IPS-15b (cell line): ENCODE measurements around the gene ATF6.
"Not testable (repeated sequence)": the region's sequence is repeated elsewhere in the genome, so short reads cannot be mapped to it uniquely, and the experiment has no call there.

ENCODE experiments used
- H3K27me3 ChIP-seq: one replicate; pipeline ENCODE4 v1.6.1; 2013; ENCODE audit warnings: low read length; ENCODE audit not compliant: control insufficient read depth, insufficient read depth
- H3K36me3 ChIP-seq: one replicate; pipeline ENCODE4 v1.6.1; 2013; ENCODE audit warnings: low read length; ENCODE audit not compliant: control insufficient read depth, insufficient read depth
- H3K4me1 ChIP-seq: one replicate; pipeline ENCODE4 v1.6.1; 2013; ENCODE audit warnings: mild to moderate bottlenecking, low read length; ENCODE audit not compliant: control insufficient read depth, insufficient read depth
- H3K4me3 ChIP-seq: one replicate; pipeline ENCODE4 v1.5.1; 2013; ENCODE audit warnings: low read depth, low read length
- H3K9ac ChIP-seq: one replicate; pipeline ENCODE4 v1.6.1; 2013; ENCODE audit warnings: low read depth, mild to moderate bottlenecking, low read length
- H3K9me3 ChIP-seq: one replicate; pipeline ENCODE4 v1.6.1; 2013; ENCODE audit warnings: mild to moderate bottlenecking, low read length; ENCODE audit not compliant: control insufficient read depth, insufficient read depth

Gene ATF6

DNA sequence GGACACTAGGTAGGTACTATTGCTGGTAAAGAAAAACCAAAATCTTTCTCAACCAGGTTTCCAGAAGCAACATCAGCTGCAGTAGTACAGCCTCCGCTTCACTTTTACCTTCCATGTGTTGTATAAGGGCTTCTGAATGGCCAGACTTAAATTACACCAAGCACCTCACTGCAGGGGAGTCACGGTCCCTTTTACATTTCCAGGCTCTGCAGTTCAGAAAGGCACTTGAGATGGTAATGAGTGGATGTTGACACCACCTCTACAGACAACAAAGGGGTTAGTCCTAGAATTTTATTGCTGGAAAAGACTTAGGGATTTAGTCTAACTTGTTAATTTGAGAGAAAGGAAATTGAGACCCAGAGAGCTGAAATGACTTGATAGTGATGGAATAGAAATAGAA lies 28.5 kb upstream of the ATF6 start:
- Histone ChIP-seq H3K36me3 (no peaks in the 10 kb centered on the region), H3K4me1 (peaks cover 23% of the 10 kb centered on the region), H3K4me3 (no peak overlapping the region), H3K9me3 (no peaks in the 10 kb centered on the region), H3K9ac (no peak overlapping the region), H3K27me3 (no peaks in the 10 kb centered on the region)

GRCh38 chr1:161738627-161739287 lies 27.4 kb upstream of the ATF6 start:
- no peaks in the 10 kb centered on the region for H3K9me3 ChIP-seq
- H3K9ac ChIP-seq, result no peak overlapping the region
- no peaks in the 10 kb centered on the region for H3K27me3 ChIP-seq
- no peak overlapping the region for H3K4me3 ChIP-seq
- H3K4me1 ChIP-seq, result peaks cover 23% of the 10 kb centered on the region
- H3K36me3 ChIP-seq, result no peaks in the 10 kb centered on the region

DNA sequence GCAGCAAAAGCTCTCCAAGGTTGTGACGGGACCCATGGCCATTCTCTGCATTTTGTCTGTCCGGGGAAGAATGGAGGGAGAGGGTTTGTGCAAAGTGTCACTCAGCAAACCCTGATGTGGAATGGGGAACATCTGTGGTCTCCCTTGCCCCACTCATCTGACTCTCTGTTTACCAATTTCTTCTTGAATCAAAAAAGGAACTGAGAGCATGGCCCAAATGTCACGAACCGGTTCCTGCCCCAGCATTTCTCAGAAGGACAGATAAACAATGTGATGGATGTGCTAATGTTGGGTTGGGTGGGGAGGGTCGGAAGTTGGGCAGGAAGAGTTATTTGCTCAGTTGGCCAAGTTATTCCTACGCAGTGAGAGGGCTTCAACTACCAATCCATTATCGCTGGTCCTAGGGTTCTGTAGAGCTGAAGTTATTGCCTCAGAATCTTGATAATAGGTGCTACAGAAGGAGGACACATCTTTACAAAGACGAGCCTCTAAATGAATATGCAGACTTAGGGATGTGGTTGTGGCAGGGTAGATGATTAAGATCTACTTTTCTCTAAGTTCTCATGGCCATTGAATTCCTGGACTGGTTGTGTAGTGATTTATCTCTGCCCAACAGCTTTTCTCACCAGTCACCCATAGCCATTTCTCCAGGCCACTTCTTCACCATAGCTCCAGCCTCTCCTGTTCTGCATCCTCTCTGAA lies 26.1 kb upstream of the ATF6 start:
- Histone ChIP-seq H3K9ac (no peak overlapping the region), H3K4me3 (no peak overlapping the region), H3K36me3 (no peaks in the 10 kb centered on the region), H3K4me1 (peaks cover 23% of the 10 kb centered on the region), H3K9me3 (no peaks in the 10 kb centered on the region), H3K27me3 (no peaks in the 10 kb centered on the region)

GRCh38 chr1:161740921-161741320 lies 25.2 kb upstream of the ATF6 start:
- Histone ChIP-seq H3K27me3 (no peaks in the 10 kb centered on the region), H3K9me3 (no peaks in the 10 kb centered on the region), H3K4me3 (no peak overlapping the region), H3K36me3 (no peaks in the 10 kb centered on the region), H3K9ac (no peak overlapping the region), H3K4me1 (peaks cover 21% of the 10 kb centered on the region)

DNA sequence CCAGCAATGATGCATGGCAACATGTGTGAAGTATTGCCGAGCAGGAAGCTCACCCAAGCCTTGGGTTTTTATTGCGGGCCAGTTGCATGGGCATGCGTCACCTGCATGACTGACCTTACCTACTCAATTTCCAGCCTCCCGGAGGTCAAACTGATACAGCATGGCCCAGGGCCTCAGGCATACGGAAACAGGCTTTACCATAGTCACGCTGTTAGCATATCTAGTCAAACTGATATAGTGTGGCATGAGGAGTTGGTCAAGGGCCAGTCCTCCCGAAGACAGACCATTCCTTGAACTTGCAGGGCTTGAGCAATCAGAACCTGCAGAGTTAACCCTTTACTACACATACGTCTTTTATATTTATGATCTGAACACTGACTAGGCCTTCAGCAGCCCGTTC lies 22.9 kb upstream of the ATF6 start:
- no peak overlapping the region for H3K4me3 ChIP-seq
- no peaks in the 10 kb centered on the region for H3K27me3 ChIP-seq
- H3K9me3 ChIP-seq, result no peaks in the 10 kb centered on the region
- no peaks in the 10 kb centered on the region for H3K36me3 ChIP-seq
- H3K4me1 ChIP-seq, result peaks cover 3% of the 10 kb centered on the region
- no peak overlapping the region for H3K9ac ChIP-seq

DNA sequence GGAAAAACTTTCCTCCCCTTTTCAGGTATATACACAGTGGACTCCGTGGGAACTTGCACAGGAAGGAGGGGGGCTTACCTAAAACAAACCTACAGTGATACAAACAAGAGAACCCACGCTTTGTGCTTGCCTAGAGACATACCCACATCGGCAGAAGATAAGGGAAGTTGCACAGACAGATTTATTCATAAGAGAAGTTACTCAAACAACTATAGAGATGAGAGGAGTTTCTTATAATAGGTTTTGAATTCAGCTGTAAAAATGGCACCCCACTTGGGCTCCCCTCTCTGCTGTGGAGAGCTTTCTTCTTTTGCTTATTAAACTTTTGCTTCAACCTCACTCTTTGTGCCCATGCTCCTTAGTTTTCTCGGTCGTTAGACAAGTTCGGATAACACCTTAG lies 18.3 kb upstream of the ATF6 start:
- Histone ChIP-seq H3K4me3 (no peak overlapping the region), H3K9me3 (no peaks in the 10 kb centered on the region), H3K4me1 (no peaks in the 10 kb centered on the region), H3K9ac (no peak overlapping the region), H3K36me3 (peaks cover 2% of the 10 kb centered on the region), H3K27me3 (no peaks in the 10 kb centered on the region)

DNA sequence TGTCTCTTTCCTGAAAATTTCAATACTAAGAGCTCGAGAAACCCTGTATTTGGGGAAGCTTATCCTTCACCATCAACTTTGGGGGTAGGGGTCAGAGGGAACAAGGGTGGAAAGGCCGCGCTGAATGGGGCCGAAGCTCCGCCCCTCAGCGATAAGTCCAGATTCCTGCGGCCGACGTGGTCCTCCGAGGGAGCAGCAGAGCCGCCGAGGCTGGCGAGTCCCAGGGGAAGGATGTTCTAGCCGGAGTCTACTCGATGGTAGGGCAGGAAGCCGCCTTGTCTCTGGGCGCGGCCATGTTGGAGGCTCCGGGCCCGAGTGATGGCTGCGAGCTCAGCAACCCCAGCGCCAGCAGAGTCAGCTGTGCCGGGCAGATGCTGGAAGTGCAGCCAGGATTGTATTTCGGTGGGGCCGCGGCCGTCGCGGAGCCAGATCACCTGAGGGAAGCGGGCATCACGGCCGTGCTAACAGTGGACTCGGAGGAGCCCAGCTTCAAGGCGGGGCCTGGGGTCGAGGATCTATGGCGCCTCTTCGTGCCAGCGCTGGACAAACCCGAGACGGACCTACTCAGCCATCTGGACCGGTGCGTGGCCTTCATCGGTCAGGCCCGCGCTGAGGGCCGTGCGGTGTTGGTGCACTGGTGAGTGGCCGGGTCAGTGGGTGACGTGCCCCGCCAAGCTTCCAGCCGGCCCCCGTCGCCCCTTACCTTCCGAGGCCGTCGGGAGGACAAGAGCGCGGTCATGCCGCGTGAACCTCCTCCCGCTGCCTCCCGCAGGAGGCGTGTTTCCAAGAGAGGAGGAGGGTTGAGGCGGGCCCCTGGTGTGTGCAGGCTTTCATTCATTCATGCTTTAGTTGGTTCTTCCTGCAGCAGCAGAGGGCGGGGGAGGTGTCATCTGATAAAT lies 16.4 kb upstream of the ATF6 start, which contains the start of gene DUSP12:
Gene DUSP12, plus strand, starts transcription at position 278 of the 899 bp plus-strand sequence. Its CDS starts 16 bp downstream, at position 294.
- Histone ChIP-seq H3K9me3 (no peaks in the 10 kb centered on the region), H3K36me3 (peaks cover 2% of the 10 kb centered on the region), H3K9ac (peak within 1 kb of the TSS; percentile 88), H3K4me3 (peak within 1 kb of the TSS; percentile 94), H3K27me3 (no peaks in the 10 kb centered on the region), H3K4me1 (no peaks in the 10 kb centered on the region)

GRCh38 chr1:161763522-161764098 lies 2.5 kb upstream of the ATF6 start:
- Histone ChIP-seq H3K27me3 (no peaks in the 10 kb centered on the region), H3K4me1 (no peaks in the 10 kb centered on the region), H3K9me3 (no peaks in the 10 kb centered on the region), H3K36me3 (no peaks in the 10 kb centered on the region), H3K4me3 (no peak overlapping the region), H3K9ac (no peak overlapping the region)

DNA sequence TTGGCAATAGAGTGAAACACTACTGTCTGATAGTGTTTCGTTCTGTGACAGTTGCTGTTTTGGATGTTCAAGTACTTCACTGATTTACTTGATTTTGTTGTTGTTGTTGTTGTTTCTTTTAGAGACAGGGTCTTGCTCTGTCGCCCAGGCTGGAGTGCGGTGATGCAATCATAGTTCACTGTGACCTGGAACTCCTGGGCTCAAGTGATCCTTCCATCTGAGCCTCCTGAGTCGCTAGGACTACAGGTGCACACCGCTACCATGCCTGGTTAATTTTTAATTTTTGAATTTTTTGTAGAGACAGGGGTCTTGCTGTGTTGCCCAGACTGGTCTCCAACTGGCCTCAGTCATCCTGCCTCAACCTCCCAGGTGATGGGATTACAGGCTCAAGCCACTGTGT lies 2.3 kb downstream of the ATF6 start:
- Histone ChIP-seq H3K4me3 (no peak overlapping the region), H3K9ac (no peak overlapping the region), H3K4me1 (no peaks in the 10 kb centered on the region), H3K36me3 (no peaks in the 10 kb centered on the region), H3K9me3 (no peaks in the 10 kb centered on the region), H3K27me3 (no peaks in the 10 kb centered on the region)

DNA sequence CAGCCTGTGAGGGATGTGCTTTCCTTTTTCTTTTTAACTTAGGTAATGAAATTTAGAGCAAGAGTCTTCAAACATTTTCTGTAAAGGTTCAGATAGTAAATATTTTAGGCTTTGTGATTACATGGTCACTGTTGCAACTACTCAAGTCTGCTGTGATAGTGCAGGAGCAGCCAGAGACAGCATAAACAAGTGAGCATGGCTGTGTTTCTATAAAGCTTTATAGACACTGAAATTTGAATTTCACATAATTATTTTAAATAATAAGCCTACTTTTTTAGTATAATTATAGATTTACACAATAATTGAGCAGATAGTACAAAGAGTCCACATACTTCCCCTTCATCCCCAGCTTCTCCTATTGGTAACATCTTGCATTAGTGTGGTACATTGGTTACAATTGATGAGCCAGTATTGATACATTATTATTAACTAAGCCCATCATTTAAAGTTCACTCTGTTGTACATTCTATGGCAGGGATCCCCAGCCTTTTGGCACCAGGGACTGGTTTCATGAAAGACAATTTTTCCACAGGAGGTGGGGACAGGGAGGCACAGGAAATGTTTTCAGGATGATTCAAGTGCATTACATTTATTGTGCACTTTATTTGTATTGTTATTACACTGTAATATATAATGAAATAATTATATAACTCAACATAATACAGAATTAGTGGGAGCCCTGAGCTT lies 3.0 kb downstream of the ATF6 start:
- Histone ChIP-seq H3K9me3 (no peaks in the 10 kb centered on the region), H3K27me3 (no peaks in the 10 kb centered on the region), H3K36me3 (no peaks in the 10 kb centered on the region), H3K4me3 (no peak overlapping the region), H3K4me1 (no peaks in the 10 kb centered on the region), H3K9ac (no peak overlapping the region)

DNA sequence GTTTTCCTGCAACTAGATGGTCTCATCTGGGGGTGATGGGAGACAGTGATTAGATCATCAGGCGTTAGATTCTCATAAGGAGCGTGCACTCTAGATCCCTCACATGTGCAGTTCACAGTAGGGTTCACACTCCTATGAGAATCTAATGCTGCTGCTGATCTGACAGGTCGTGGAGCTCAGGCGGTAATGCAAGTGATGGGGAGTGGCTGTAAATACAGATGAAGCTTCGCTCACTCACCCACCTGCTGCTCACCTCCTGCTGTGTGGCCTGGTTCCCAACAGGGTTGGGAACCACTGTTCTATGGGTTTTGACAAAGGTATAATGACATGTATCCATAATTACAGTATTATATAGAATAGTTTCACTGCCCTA lies 3.5 kb downstream of the ATF6 start:
- not testable (repeated sequence) for H3K4me3 ChIP-seq, H3K27me3 ChIP-seq, H3K9ac ChIP-seq, H3K4me1 ChIP-seq, H3K36me3 ChIP-seq, H3K9me3 ChIP-seq
